GM10266 (cell line): Measurements from ENCODE around the gene CTU2.

ENCODE experiments used
- DNase-seq: peaks from one replicate; pipeline ENCODE4 v3.0.0; 2012; ENCODE audit errors: extremely low spot score
- CTCF ChIP-seq: IDR thresholded peaks from 2 replicates; pipeline ENCODE4 v1.5.1; 2012; ENCODE audit warnings: mild to moderate bottlenecking, low read depth; ENCODE audit not compliant: control insufficient read depth, insufficient read depth; ENCODE audit errors: missing control alignments

Gene CTU2

DNA sequence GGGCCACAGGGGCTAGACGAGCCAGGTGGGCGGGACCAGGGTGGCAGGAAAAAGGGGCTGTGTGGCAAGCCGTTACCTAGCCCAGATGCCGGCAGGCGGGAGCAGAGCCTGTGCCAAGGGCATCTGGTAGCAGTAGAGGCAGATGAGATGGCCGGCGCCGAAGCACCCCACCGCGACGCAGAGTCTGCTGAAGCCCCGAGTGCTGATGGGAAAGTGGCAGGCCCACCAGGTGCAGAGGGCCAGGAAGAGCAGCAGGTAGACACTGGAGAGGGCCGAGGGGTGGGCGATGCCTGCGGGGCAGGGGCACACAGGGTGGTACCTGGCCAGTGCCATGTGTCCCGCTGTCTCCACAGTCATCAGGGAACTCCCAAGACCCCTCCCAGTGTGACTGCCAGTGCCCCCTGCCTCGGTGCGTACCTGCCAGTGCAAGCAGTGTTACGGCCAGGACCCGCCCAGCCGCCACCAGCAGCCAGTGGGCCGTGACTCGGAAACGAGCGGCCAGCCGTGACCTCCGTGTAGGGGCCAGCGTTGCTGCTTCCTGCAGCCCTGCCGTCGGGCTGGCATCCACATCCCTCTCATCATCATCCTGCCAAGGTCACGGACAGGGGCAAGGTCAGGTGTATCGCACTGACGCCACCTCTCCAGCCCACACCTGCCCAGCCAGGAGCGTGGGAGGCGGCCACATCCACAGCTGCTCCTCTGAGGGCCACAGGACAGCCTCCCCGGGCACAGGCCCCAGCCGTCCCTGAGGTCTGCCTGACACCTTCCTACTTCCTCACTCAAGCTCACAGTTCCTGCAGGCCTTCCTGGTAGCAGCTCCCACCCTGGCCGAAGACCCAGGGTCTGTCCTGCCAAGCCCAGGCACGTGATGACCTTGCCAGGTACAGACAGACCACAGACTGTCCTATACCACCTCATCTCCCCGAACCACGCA, 32.1 kb downstream of the CTU2 start:
- TF ChIP-seq CTCF, result no peak
- DNase-seq, result no peak

DNA sequence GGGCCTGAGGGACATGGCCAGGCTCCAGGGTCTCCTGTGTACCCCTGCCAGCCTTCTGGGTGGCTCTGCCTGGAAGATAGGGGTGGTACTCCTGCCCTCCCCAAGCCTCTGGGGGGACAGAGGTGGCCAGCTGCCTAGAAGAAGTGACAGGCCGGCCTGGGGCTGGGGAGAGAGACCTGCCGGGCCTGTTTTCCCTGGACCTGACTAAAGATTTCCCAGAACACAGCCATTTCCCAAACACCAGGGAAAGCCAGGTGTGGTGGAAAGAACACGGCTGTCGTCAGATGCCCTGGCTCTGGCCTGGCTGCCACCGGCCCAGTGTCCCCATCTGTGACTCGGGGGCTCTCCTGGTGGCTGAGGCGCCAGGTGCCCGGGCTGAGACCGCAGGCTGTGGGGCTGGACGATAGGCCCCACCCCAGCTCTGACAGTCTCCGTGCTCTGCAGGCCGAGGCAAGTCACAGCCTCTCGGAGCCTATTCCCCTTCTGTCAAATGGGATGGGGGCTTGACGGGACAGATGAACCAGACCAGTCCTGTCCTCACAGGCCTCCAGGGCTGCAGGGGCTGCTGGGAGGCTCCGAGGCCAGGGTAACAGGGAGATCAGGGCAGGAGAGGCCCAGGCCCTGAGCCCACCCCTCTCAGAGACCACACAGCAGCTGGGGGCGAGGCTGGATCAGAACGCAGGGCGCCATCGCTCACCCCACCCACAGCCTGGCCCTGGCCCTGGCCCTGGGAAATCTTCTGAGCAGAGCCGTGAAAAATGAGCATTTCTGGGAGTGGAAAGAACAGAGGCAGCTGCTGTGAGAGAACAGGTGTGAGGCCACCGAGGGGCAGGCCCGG, 33.1 kb downstream of the CTU2 start:
- TF ChIP-seq CTCF, result no peak
- DNase-seq, result no peak

- no peak for DNase-seq
- TF ChIP-seq CTCF, result no peak
Measured at GRCh38 chr16:88739977-88740726, 33.8 kb downstream of the CTU2 start.

DNA sequence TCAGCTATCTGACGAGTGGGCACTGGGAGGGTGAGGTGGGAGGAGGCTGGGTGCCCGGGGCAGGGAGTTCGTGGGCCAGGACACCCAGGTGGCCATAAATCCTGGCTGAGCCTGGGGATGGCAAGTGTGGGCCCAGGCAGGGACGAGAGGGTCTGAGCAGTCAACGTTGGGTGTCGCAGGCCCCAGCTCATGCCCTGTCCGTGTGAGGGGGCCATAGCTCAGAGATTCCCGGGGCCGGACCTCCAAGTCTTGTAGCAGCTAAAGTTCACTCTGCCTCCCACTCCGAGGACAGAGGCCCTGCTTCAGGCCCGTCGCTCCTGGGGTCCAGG, 34.4 kb downstream of the CTU2 start:
- TF ChIP-seq CTCF, result no peak
- DNase-seq, result no peak

DNA sequence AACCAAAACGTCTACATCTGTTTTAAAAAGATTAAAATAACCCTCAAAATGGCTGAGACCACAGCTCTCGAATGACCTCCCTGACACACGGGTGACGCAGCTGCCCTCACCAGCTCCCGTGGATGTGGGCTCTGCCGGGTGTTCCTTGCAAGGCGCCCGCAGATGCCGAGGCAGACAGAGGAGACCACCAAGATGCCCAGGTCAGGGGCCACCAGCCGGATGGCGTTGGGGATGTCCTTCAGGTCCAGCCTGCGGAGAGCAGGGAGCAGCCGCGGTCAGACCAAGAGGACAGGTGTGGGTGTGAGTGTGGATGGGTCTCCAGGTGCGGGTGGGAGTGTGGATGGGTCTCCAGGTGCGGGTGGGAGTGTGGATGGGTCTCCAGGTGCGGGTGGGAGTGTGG, 35.1 kb downstream of the CTU2 start:
- no peak for TF ChIP-seq CTCF
- DNase-seq, result no peak

- TF ChIP-seq CTCF, result no peak
- no peak for DNase-seq
Measured at GRCh38 chr16:88742896-88743605, 36.7 kb downstream of the CTU2 start.
